Uterus (tissue), 2 donors: ENCODE results near the gene TYW1.
"Not testable (repeated sequence)": the region's sequence is repeated elsewhere in the genome, so short reads cannot be mapped to it uniquely, and the experiment has no call there.

Source experiments
- CTCF ChIP-seq, 4 experiments: fragments of 200-600 bp in 2 of 4; fragments of 450-650 bp in 2 of 4; sonication (generic) in 2 of 4; IDR thresholded peaks; one replicate each; pipeline ENCODE4 v1.5.1; 2016 to 2019; ENCODE audit warnings: antibody characterized with exemption in 4 of 4, mild to moderate bottlenecking in 2 of 4, moderate library complexity in 1 of 4
- POLR2A ChIP-seq, 2 donors: fragments of 450-650 bp; IDR thresholded peaks; one replicate each; pipeline ENCODE4 v1.6.1; 2016; ENCODE audit warnings: antibody characterized with exemption in 2 of 2, mild to moderate bottlenecking in 1 of 2, moderate library complexity in 1 of 2

- TF ChIP-seq POLR2A, CTCF (IDR thresholded peaks at IDR 0.05): not testable (repeated sequence)
These were observed 209.1 kb downstream of the TYW1 start for GRCh38 chr7:67205772-67206171.
